GM19455 (cell line): ENCODE results near the gene ZNF506.
"Not testable (repeated sequence)": the region's sequence is repeated elsewhere in the genome, so short reads cannot be mapped to it uniquely, and the experiment has no call there.

Experiments used
- ATAC-seq: cut with Tn5 transposase; IDR thresholded peaks from one replicate; pipeline ENCODE4 v1.9.1; 2021; ENCODE audit not compliant: unreplicated experiment

Gene ZNF506

GRCh38 chr19:19821366-19821951 is at the start of gene ZNF506:
Gene ZNF506, minus strand, starts transcription at chr19:19821750. Its CDS starts 147 bp downstream, at chr19:19821603.
- ATAC-seq, result peak; percentile 85

GRCh38 chr19:19870086-19870485 is 48.5 kb upstream of the ZNF506 start:
- ATAC-seq, result not testable (repeated sequence)

GRCh38 chr19:19866611-19867248 is 45.2 kb upstream of the ZNF506 start:
- no peak for ATAC-seq

GRCh38 chr19:19865750-19866610 is 44.4 kb upstream of the ZNF506 start, which contains the start of gene ZNF253:
Gene ZNF253, plus strand, starts transcription at chr19:19865882. Its CDS starts 115 bp downstream, at chr19:19865997.
- ATAC-seq, result peak; percentile 91

GRCh38 chr19:19860756-19861390 is 39.3 kb upstream of the ZNF506 start:
- ATAC-seq, result no peak

GRCh38 chr19:19858751-19859150 is 37.2 kb upstream of the ZNF506 start:
- no peak for ATAC-seq

- not testable (repeated sequence) for ATAC-seq
Observed at GRCh38 chr19:19851740-19852139, 30.2 kb upstream of the ZNF506 start.

- ATAC-seq, result no peak
Observed at GRCh38 chr19:19849056-19849455, 27.5 kb upstream of the ZNF506 start.

- no peak for ATAC-seq
Observed at GRCh38 chr19:19847781-19848180, 26.2 kb upstream of the ZNF506 start.

GRCh38 chr19:19835560-19836038 is 14.0 kb upstream of the ZNF506 start:
- ATAC-seq, result no peak

- ATAC-seq, result no peak
Observed at GRCh38 chr19:19826875-19827274, 5.3 kb upstream of the ZNF506 start.

GRCh38 chr19:19823916-19824315 is 2.4 kb upstream of the ZNF506 start:
- no peak for ATAC-seq

GRCh38 chr19:19821976-19822375 is 426 bp upstream of the ZNF506 start:
- ATAC-seq, result not testable (repeated sequence)

GRCh38 chr19:19820774-19821320 is 703 bp downstream of the ZNF506 start:
- no peak for ATAC-seq

- no peak for ATAC-seq
Observed at GRCh38 chr19:19817357-19817756, 4.2 kb downstream of the ZNF506 start.

- ATAC-seq, result no peak
Observed at GRCh38 chr19:19816679-19817078, 4.9 kb downstream of the ZNF506 start.

- ATAC-seq, result not testable (repeated sequence)
Observed at GRCh38 chr19:19811999-19812398, 9.6 kb downstream of the ZNF506 start.

- no peak for ATAC-seq
Observed at GRCh38 chr19:19805480-19805879, 16.1 kb downstream of the ZNF506 start.

- ATAC-seq, result no peak
Observed at GRCh38 chr19:19788015-19788414, 33.5 kb downstream of the ZNF506 start.

- not testable (repeated sequence) for ATAC-seq
Observed at GRCh38 chr19:19785476-19785875, 36.1 kb downstream of the ZNF506 start.

GRCh38 chr19:19782783-19783182 is 38.8 kb downstream of the ZNF506 start:
- no peak for ATAC-seq
